A673 (cell line): ENCODE data around the gene RSPRY1.

Experiments
- CTCF ChIP-seq: fragments of 300-800, 200-600 bp; sonication (generic); conservative IDR thresholded peaks from 2 replicates; pipeline ENCODE4 v1.5.1; 2017; ENCODE audit warnings: low read depth, mild to moderate bottlenecking, antibody characterized with exemption, low read length, moderate library complexity, mixed read lengths
- EZH2 ChIP-seq: fragments of 200-600 bp; sonication (generic); IDR thresholded peaks from 2 replicates; pipeline ENCODE4 v1.6.1; 2017; ENCODE audit warnings: borderline replicate concordance, low read depth, mild to moderate bottlenecking, mixed read lengths, antibody characterized with exemption, low read length; ENCODE audit not compliant: poor library complexity, severe bottlenecking

DNA sequence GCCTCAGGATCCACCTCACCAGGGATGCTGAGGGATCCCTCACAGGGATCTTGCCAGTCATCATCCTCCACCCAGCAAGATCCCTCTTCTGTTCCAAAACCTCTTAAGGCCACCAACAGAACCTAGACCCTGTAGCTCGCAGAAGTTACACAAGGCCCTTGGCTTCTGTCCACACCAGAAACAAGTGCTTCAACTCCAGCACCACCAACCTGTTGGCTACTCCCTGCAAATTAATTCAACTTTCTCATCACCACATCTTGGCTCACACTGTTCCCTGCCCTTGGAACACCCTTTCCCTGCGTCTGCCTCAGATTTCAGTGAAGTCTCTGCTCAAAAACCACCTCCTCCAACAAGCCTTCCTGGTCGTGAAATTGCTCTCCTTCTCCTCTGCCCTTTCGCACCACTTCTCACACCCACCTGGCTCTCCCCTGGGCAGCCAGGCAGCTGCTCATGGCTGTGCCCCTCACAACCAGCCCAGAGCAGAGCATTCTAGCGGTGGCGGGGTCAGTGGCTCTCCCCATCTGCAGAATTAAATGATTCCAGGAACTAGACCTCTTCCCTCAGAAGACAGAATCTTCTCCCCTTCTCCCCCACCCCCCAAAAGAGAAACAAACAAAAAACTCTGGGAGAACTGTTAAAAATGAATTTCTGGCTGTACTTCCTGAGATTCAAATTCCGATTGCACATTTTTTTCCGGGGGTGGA, 96.5 kb downstream of the RSPRY1 start:
- no peak for TF ChIP-seq CTCF
- no peak for TF ChIP-seq EZH2
